CD4-positive, alpha-beta T cell treated with Interleukin-15 for 4 hours (primary cell): Measurements from ENCODE around the gene UPP2.

Experiments
- DNase-seq: peaks from one replicate; pipeline ENCODE4 v3.0.0-alpha.2; 2020; ENCODE audit warnings: low spot score

Gene UPP2

GRCh38 chr2:158112992-158113391 lies 11.3 kb downstream of the UPP2 start:
- no peak for DNase-seq

DNA sequence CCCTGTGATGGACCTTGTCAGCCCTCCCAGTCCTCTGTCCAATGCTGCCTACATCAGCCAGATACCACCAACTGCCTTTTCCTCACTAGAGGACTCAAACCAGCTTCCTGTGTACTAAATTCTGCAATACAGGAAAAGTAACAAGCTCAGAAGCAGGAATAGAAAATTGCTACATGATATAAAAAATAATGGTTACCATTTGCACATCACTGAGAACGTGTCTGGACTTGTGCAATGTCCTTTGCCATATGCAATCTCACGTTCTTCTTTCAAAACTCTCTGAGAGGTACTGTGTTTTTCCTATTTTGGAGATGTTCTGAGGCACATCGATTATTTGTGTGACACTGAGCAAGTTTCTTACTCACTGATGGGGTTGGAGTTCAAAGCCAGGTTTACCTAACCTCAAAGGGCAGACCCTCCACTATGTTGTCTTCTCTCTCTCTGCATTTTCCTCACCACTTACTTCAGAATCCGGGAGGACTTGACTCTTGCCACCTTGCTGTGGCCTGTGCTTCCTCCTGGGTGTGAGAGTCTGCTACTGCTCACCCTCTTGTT lies 12.1 kb downstream of the UPP2 start:
- no peak for DNase-seq

- no peak for DNase-seq
These were observed 12.8 kb downstream of the UPP2 start for GRCh38 chr2:158114516-158114915.

DNA sequence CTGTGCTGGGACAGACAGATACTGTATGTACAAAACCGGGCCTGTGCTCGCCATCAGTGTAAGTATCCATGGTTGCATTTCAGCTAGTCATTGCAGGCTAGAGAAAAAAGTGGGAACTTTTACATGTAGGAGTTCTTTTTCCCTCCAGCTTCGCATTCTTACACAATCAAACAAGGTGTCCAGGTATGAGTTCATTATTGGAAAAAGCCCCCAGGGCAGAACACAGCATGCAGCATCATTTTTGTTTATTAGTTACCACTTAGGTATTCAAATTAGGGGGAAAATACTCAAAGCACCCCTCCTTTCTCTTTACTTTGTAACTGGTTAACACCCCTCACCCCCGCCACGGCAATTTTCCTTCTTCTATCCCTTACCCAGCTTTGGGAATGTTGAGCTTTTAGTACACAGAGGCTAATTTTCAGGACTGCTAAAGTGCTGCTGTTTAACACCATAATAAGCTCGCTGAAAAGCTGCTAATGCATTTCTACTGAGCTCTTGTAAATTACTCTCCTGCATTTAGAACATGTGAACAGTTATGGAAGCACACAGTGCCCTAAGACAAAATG lies 13.6 kb downstream of the UPP2 start:
- DNase-seq, result no peak

- no peak for DNase-seq
These were observed 15.3 kb downstream of the UPP2 start for GRCh38 chr2:158116936-158117335.

DNA sequence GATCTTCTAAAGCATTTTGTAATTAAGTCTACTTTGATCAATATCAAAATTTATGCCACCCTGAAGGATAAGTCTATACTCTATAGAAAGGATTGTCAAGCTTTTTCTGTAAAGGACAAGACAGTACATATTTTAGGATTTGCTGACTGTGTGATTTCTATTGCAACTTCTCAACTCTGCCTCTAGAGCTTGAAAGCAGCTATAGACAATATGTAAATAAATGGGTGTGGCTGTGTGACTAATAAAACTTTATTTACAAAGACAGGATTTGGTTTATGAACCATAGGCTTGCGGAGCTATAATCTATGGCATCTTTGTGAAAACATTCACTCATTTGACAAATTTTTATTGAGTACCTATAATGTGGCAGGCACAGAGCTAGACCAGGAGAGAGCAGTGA lies 18.4 kb downstream of the UPP2 start:
- no peak for DNase-seq

DNA sequence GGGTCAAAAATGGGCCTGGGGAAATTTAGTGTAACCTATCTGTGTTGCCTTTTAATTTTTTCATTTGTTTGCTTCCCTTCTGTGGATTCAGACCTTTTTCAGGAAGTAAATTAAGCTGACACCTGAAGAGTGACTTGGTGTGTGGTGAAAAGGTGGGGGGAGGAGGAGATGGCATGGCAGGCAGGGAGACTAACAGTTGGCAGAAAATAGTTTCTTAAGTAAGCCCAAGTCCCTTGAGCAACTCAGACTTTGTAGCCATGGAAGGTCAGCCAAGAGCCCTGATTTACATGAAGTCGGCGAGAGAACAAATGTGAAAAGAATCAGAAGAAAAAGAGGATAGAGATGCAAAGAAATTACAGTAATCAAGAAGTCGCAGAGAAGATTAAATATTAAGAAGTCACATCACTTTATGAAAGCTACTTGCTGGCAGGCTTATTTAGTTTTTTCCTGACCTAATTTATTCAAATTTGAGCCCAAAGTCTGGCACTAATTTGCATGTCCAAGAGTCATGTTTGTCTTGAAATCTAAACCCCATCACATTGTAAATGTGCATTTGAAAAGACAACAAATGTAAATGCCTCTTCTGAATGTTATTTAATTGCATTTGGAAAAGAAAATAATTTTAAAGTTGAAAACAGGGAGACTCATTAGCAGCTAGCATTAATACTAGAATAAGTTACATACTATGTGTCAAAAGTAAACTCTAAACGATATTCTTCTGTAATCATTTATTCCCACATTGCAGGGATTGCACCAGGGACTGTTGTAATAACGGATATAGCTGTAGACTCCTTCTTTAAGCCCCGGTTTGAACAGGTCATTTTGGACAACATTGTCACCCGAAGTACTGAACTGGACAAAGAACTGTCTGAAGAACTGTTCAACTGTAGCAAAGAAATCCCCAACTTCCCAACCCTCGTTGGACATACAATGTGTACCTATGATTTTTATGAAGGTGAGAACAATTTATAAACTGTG lies 19.3 kb downstream of the UPP2 start:
- no peak for DNase-seq

DNA sequence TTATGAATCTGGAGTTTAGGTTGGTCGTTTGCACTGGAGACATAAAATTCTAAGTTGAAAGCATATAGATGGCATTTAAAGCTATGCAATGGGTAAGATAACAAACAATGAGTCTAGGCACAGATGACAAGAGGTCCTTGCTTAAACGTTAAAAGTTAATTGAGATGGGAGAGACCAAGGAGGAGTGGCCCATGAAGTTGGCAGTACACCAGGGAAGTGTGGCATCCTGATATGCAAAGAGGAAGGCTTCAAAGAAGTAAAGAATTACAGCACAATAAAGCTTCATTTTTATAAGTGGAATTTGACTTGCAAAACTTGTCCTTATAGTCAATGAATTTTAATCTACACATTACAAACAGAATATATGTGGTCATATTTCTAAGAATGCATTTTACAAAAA lies 23.2 kb downstream of the UPP2 start:
- DNase-seq, result no peak

GRCh38 chr2:158125756-158126498 lies 24.3 kb downstream of the UPP2 start:
- no peak for DNase-seq

DNA sequence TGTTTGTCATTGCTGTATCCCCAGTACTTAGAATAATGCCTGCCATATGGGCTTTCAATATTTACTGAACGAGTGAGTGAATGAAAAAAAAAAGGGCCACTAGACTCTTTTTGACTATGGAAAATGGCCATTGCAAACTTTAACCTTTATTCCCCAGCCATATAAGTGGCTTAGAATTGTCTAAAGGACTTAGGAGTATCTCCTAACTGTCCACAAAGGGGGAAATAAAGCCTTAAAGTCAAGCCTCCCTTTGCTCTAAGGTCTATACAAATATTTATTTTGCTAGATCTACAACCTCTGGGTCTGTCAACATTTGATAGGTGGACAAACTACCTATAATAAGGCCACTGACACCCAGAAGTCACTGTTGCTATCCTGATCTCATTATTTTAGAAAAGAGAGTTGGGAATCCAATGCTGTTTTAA lies 25.7 kb downstream of the UPP2 start:
- DNase-seq, result no peak

DNA sequence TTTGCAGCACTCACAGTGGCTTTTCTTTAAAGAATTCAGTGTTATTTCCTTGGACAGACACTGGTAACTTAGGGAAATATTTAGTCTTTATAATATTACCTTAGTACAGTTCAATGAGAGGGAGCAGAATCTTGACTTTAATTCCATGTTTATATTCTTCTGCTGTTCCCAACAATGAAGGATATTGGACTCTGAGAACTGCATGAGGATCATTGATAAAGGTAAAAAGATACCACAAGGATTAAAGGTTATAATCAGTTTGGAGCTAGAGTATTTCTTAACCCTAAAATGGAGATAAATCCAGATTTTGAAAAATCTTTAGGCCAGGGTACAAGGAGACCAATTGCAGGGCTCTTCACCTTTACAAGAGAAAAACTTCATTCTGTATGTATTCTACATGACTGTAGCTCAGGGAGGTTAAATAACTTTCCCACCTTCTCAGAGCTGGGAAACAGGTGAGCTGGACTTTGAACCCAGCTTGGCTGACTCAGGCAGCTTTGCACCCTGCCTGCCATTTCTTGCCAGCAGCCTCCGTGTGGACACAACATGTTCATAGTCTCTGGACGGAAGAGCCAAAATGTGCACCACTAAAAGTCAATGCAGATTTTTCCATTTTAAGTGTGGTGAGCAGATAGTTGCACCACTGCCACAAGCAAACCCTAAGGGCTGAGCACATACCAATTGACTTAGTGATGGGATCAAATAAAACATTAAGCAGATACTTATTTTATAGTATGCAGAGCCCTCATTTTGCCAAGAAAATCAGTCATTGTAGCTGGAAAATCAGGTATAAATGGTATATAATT lies 26.7 kb downstream of the UPP2 start:
- DNase-seq, result no peak

DNA sequence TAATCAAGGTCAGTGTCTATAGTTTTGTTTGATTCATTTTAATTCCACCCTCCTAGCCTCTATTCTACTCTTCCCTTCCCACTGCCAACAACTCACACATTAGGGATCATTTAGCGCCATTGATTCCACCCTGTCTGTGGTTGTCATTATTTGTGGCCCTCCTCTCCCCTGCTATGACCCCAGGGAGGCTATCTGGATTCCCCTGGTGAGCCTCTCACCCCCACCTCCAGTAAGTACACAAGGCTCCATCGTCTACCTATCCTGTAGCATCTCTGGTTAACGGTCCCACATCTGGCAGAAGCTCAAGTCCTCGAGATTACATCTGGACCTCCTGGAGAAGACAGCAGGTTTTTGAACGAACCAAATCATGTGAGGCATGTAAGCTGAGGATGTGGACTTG lies 27.4 kb downstream of the UPP2 start:
- DNase-seq, result no peak

- no peak for DNase-seq
These were observed 29.3 kb downstream of the UPP2 start for GRCh38 chr2:158130832-158131473.

DNA sequence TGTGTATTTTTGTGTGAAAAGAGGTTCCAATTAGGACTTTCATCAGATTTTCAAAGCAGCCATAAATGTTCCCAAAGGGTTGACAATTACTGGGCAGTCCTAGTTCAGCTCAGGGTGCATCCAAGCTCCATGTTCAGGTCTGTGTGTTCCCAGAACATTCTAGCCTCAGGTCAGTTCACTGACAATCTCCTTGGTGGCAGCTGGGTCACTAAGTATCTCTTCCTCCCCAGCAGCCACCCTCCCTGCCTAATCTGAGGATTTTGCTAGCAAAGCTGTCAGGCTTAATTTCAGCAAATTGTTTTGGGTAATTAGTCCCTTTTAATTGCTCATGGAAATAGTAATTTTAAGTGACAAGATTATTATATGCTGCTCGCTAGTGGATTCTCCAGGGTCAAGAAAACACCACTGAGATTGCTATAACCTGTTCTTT lies 29.8 kb downstream of the UPP2 start:
- no peak for DNase-seq

- no peak for DNase-seq
These were observed 30.4 kb downstream of the UPP2 start for GRCh38 chr2:158131919-158132566.

GRCh38 chr2:158134055-158134454 lies 32.4 kb downstream of the UPP2 start:
- DNase-seq, result no peak

DNA sequence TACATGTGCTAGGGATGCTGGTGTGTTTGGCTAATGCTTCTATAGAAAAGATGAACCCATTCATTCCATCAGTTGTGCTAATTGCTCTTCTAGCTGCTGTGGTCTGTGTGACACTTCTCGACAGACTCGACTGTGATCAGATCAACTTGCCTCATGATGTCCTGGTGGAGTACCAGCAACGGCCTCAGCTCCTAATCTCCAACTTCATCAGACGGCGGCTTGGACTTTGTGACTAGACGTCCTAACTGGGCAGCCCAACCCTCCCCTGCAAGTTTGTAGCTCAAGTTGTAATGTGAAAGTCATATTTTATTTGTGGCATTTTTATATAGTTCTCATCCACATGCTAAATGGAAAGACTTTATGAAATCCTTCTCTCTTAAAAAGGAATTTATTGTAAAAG lies 33.0 kb downstream of the UPP2 start:
- no peak for DNase-seq

GRCh38 chr2:158135096-158135495 lies 33.4 kb downstream of the UPP2 start:
- no peak for DNase-seq

- no peak for DNase-seq
These were observed 36.6 kb downstream of the UPP2 start for GRCh38 chr2:158138255-158138654.

DNA sequence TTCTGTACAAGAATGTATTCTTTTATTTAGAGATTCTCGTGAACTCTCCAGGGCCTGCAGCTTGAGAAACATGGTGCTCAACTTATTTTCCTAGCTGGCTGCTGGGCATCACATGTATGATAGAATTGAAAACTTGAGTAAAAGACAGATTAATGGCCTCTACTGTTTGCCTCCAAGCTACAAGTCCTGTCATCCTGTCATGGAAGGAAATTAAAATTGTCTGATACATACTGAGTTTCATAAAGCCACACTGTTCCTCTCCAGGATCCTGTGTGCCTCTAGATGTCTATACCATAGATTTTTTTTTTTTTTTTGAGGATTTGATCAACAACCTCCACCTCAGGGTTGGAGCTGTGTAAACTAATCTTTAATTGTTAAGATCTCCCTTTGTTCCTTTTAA lies 38.5 kb downstream of the UPP2 start:
- DNase-seq, result no peak

DNA sequence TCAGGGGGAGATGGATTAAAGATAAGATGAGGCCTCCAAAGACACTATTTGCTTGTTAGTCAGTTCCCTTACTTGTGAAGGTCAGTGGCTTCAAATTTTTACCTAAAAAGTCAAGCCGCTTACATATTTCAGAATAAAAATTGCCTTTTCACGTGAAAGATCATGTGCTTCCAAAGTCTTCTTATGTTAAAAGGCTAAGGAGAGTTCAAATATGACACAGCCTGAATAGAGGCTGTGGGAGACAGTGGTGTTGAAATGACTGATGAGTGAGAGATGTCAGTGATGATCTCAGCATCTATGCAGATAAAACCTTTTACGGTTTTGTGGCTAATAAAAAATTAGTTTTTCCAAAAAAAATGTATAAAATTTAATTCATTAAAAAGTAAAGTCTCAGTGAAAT lies 40.5 kb downstream of the UPP2 start:
- DNase-seq, result no peak
